Cardiac septum (tissue), 1 donor: ENCODE data around the gene NMT1. TPM values are rescaled to one million over a fixed set of nuclear protein-coding genes. Genes with fewer than 3 reads are reported as not detected.
A peak's percentile ranks its signal among the peaks of the same experiment; 100 is the strongest.

Experiments
- DNase-seq: peaks from one replicate; pipeline ENCODE4 v3.0.0-alpha.2; 2020; ENCODE audit warnings: low spot score
- intact Hi-C: fragments of 100-400 bp; cut with DNase I; formaldehyde crosslinking; loops from one replicate; pipeline ENCODE4 v1.14.0; 2022
- total RNA-seq: library from RNA; stranded (reverse); fragmentation: NEBNext Ultra II Directional; extraction: Animal tissue kit (Norgen Biotek cat#: 25700); gene quantifications from one replicate; pipeline ENCODE4 v1.2.1, GENCODE V29; 2021
- donor health status: DM: no; HTN: no; CAD: no.

NMT1 gene
- total RNA-seq, 1 donor from 2014 or later = 74.8 TPM

GRCh38 chr17:45070001-45070400 lies 8.9 kb downstream of the NMT1 start:
- intact Hi-C loops = no loop called here
- no peak for DNase-seq

GRCh38 chr17:45070809-45071208 lies 9.7 kb downstream of the NMT1 start:
- intact Hi-C loops = no loop called here
- DNase-seq = no peak

- intact Hi-C loops = no loop called here
- DNase-seq = no peak
Measured at GRCh38 chr17:45073414-45074070, 12.4 kb downstream of the NMT1 start.

GRCh38 chr17:45077643-45078042 lies 16.5 kb downstream of the NMT1 start:
- no peak for DNase-seq

GRCh38 chr17:45081047-45081703 lies 20.1 kb downstream of the NMT1 start:
- intact Hi-C loops = no loop called here
- no peak for DNase-seq

More at GRCh38 chr17:45077643-45078042, 16.5 kb downstream of the NMT1 start:
- intact Hi-C loops = no loop called here

GRCh38 chr17:45086391-45086790 lies 25.3 kb downstream of the NMT1 start:
- intact Hi-C loops = no loop called here
- no peak for DNase-seq

GRCh38 chr17:45086865-45087503 lies 25.9 kb downstream of the NMT1 start:
- intact Hi-C loops = no loop called here
- DNase-seq = no peak

GRCh38 chr17:45087504-45087975 lies 26.4 kb downstream of the NMT1 start:
- DNase-seq = no peak
- intact Hi-C loops = no loop called here

GRCh38 chr17:45087978-45088377 lies 26.9 kb downstream of the NMT1 start:
- no peak for DNase-seq
- intact Hi-C loops = no loop called here

- intact Hi-C loops = no loop called here
- no peak for DNase-seq
Measured at GRCh38 chr17:45088741-45089140, 27.6 kb downstream of the NMT1 start.

- intact Hi-C loops = no loop called here
- no peak for DNase-seq
Measured at GRCh38 chr17:45090711-45091110, 29.6 kb downstream of the NMT1 start.

- no peak for DNase-seq
- intact Hi-C loops = no loop called here
Measured at GRCh38 chr17:45091778-45092425, 30.8 kb downstream of the NMT1 start.

- peak; percentile 90 for DNase-seq
- intact Hi-C loops = no loop called here
Measured at GRCh38 chr17:45092911-45093430, 31.9 kb downstream of the NMT1 start.

- no peak for DNase-seq
- intact Hi-C loops = no loop called here
Measured at GRCh38 chr17:45093444-45094110, 32.5 kb downstream of the NMT1 start.

GRCh38 chr17:45096141-45096540 lies 35.0 kb downstream of the NMT1 start:
- DNase-seq = no peak

GRCh38 chr17:45096926-45097325 lies 35.8 kb downstream of the NMT1 start:
- intact Hi-C loops = loop anchor here (5.0 kb wide), 3 partner anchors 35 to 175 kb away; partner anchors contain the start of gene PLCD3
- no peak for DNase-seq

More at GRCh38 chr17:45096141-45096540, 35.0 kb downstream of the NMT1 start:
- intact Hi-C loops = loop anchor here (5.0 kb wide), 3 partner anchors 36 to 174 kb away; partner anchors contain the start of gene PLCD3

GRCh38 chr17:45098081-45098868 lies 37.2 kb downstream of the NMT1 start:
- no peak for DNase-seq
- intact Hi-C loops = loop anchor here (5.0 kb wide), 3 partner anchors 34 to 176 kb away; partner anchors contain the start of gene PLCD3

GRCh38 chr17:45098869-45099616 lies 37.9 kb downstream of the NMT1 start:
- intact Hi-C loops = loop anchor here (5.0 kb wide), 3 partner anchors 33 to 177 kb away; partner anchors contain the start of gene PLCD3
- peak; percentile 94 for DNase-seq
